HepG2 (cell line): ENCODE results near the gene MAP2K1. TPM values are rescaled to one million over a fixed set of nuclear protein-coding genes. Genes with fewer than 3 reads are reported as not detected.

Source experiments
- ATAC-seq: fragments of 200-7000 bp; cut with Tn5 transposase; 3 replicates; pipeline ENCODE4 v1.9.1; 2020; ENCODE audit warnings: mild to moderate bottlenecking, moderate library complexity
- BruUV-seq: library from RNA; stranded (reverse); fragments of 400-500 nt; replicated peaks from 2 replicates; lab custom pipeline; 2021; lab: Mats Ljungman, UMichigan
- CTCF ChIA-PET: fragments of 300-600 bp; formaldehyde crosslinking; extraction: SDS; loops from one replicate; lab custom pipeline; 2021; ENCODE audit warnings: low total read pairs, inconsistent platforms, low intra/inter-chr PET ratio; lab: Yijun Ruan, JAX
- POLR2A ChIA-PET: fragments of 350-600 bp; sonication (Branson Sonifier 250); formaldehyde crosslinking; loops from one replicate; lab custom pipeline; 2020; ENCODE audit warnings: antibody characterized with exemption, inconsistent platforms; lab: Yijun Ruan, JAX
- DNase-seq: peaks from one replicate; pipeline ENCODE4 v3.0.0-alpha.2; 2015; ENCODE audit warnings: low spot score
- FAIRE-seq: peaks from 3 replicates; lab custom pipeline; 2011; peaks lifted over from hg19 to GRCh38; lab: Jason Lieb, UNC
- H2AFZ ChIP-seq: one replicate; pipeline ENCODE4 v1.6.1; 2011; ENCODE audit warnings: low read length, inconsistent platforms
- H3K27ac ChIP-seq: fragments of 300-600 bp; 3 replicates; pipeline ENCODE4 v1.8.0; 2011; ENCODE audit warnings: mixed run types, mild to moderate bottlenecking, mixed read lengths, low read length, inconsistent platforms; ENCODE audit not compliant: insufficient read depth; ENCODE audit errors: extremely low read length
- H3K27me3 ChIP-seq, 2 experiments: fragments of 200-600 bp in 1 of 2; 2 replicates in 1 of 2; 3 replicates in 1 of 2; pipeline versions ENCODE4 v1.6.0 to v1.8.0; 2011; ENCODE audit warnings: low read length in 2 of 2, mild to moderate bottlenecking in 2 of 2, moderate library complexity in 2 of 2, inconsistent platforms in 1 of 2; ENCODE audit not compliant: insufficient read depth in 2 of 2, control insufficient read depth in 1 of 2
- H3K36me3 ChIP-seq, 2 experiments: fragments of 200-600 bp in 1 of 2; replicated peaks in 1 of 2; 2 replicates in 1 of 2; 3 replicates in 1 of 2; pipeline versions ENCODE4 v1.5.1 to v1.8.0; 2011; ENCODE audit warnings: low read length in 2 of 2, inconsistent platforms in 1 of 2; ENCODE audit not compliant: insufficient read depth in 2 of 2, control insufficient read depth in 1 of 2
- H3K4me1 ChIP-seq: 2 replicates; pipeline ENCODE4 v1.5.1; 2012; ENCODE audit warnings: low read length, inconsistent platforms; ENCODE audit not compliant: insufficient read depth
- H3K4me2 ChIP-seq: 2 replicates; pipeline ENCODE4 v1.6.0; 2011; ENCODE audit warnings: low read depth, low read length, inconsistent platforms
- H3K4me3 ChIP-seq, 3 experiments: fragments of 200-600 bp in 1 of 3; sonication (generic), shearing (Covaris generic) in 1 of 3; replicated peaks in 1 of 3; 2 replicates each; pipeline ENCODE4 v1.5.1; 2011 to 2016; ENCODE audit warnings: low read length in 3 of 3, inconsistent platforms in 2 of 3, low read depth in 2 of 3, mild to moderate bottlenecking in 2 of 3, control low read depth in 1 of 3, mixed read lengths in 1 of 3; ENCODE audit not compliant: insufficient read depth in 1 of 3
- H3K79me2 ChIP-seq: one replicate; pipeline ENCODE4 v1.6.1; 2011; ENCODE audit warnings: low read length, inconsistent platforms; ENCODE audit not compliant: insufficient read depth
- H3K9ac ChIP-seq: 2 replicates; pipeline ENCODE4 v1.6.0; 2011; ENCODE audit warnings: mild to moderate bottlenecking, low read depth, low read length, inconsistent platforms; ENCODE audit not compliant: insufficient read depth
- H3K9me3 ChIP-seq: 2 replicates; pipeline ENCODE4 v1.5.1; 2012; ENCODE audit warnings: mild to moderate bottlenecking, low read length
- H4K20me1 ChIP-seq: 2 replicates; pipeline ENCODE4 v1.6.0; 2011; ENCODE audit warnings: inconsistent platforms, mild to moderate bottlenecking, low read length, moderate library complexity; ENCODE audit not compliant: insufficient read depth
- CHD2 ChIP-seq: IDR thresholded peaks from 2 replicates; pipeline ENCODE4 v1.6.1; 2011; ENCODE audit warnings: low read depth, low read length, improper control_type of control experiment
- EHMT2 ChIP-seq: fragments of 200-600 bp; sonication (generic); IDR thresholded peaks from 2 replicates; pipeline ENCODE4 v1.7.0; 2017; ENCODE audit warnings: antibody characterized with exemption, low read depth, low read length, borderline replicate concordance
- ISX ChIP-seq: sonication (generic); formaldehyde crosslinking; conservative IDR thresholded peaks from 2 replicates; pipeline ENCODE4 v1.5.0; 2020; ENCODE audit warnings: missing genetic modification reagents
- JARID2 ChIP-seq: sonication (generic); formaldehyde crosslinking; IDR thresholded peaks from 2 replicates; pipeline ENCODE4 v1.8.1; 2023; ENCODE audit warnings: missing genetic modification reagents, inconsistent platforms; ENCODE audit not compliant: insufficient replicate concordance
- NCOA1 ChIP-seq: sonication (generic); formaldehyde crosslinking; IDR thresholded peaks from 2 replicates; pipeline ENCODE4 v1.9.0; 2021; ENCODE audit warnings: missing genetic modification reagents
- NFATC3 ChIP-seq: sonication (generic); formaldehyde crosslinking; IDR thresholded peaks from 2 replicates; pipeline ENCODE4 v1.5.1; 2020; ENCODE audit warnings: mild to moderate bottlenecking, missing genetic modification reagents
- SCMH1 ChIP-seq: sonication (generic); formaldehyde crosslinking; IDR thresholded peaks from 2 replicates; pipeline ENCODE4 v1.9.0; 2021; ENCODE audit warnings: missing genetic modification reagents, mild to moderate bottlenecking, borderline replicate concordance
- SRY ChIP-seq: sonication (generic); formaldehyde crosslinking; IDR thresholded peaks from 2 replicates; pipeline ENCODE4 v1.8.0; 2022; ENCODE audit warnings: mild to moderate bottlenecking, missing genetic modification reagents
- TFE3 ChIP-seq: IDR thresholded peaks from 2 replicates; pipeline ENCODE4 v1.6.1; 2016
- ZBTB20 ChIP-seq: sonication (generic); formaldehyde crosslinking; IDR thresholded peaks from 2 replicates; pipeline ENCODE4 v1.8.1; 2023; ENCODE audit warnings: missing genetic modification reagents, low read depth, mild to moderate bottlenecking, borderline replicate concordance
- ZNF17 ChIP-seq: sonication (generic); formaldehyde crosslinking; IDR thresholded peaks from 2 replicates; pipeline ENCODE4 v1.5.0; 2020; ENCODE audit warnings: mild to moderate bottlenecking, missing genetic modification reagents
- ZNF20 ChIP-seq: sonication (generic); formaldehyde crosslinking; IDR thresholded peaks from 2 replicates; pipeline ENCODE4 v1.4.0; 2020; ENCODE audit warnings: mild to moderate bottlenecking, moderate library complexity, missing genetic modification reagents
- ZNF337 ChIP-seq: sonication (generic); formaldehyde crosslinking; IDR thresholded peaks from 2 replicates; pipeline ENCODE4 v1.5.1; 2020; ENCODE audit warnings: missing genetic modification reagents, low read depth, mild to moderate bottlenecking, borderline replicate concordance
- ZNF350 ChIP-seq: sonication (generic); formaldehyde crosslinking; IDR thresholded peaks from 2 replicates; pipeline ENCODE4 v1.4.0; 2020; ENCODE audit warnings: mild to moderate bottlenecking, low read depth, missing genetic modification reagents, borderline replicate concordance
- ZNF572 ChIP-seq: sonication (generic); formaldehyde crosslinking; IDR thresholded peaks from 2 replicates; pipeline ENCODE4 v1.5.1; 2020; ENCODE audit warnings: mild to moderate bottlenecking, missing genetic modification reagents
- ZNF660 ChIP-seq: sonication (generic); formaldehyde crosslinking; IDR thresholded peaks from 2 replicates; pipeline ENCODE4 v1.5.1; 2020; ENCODE audit warnings: mild to moderate bottlenecking, low read depth, missing genetic modification reagents, borderline replicate concordance
- WGBS: methylation state at CpG from one replicate; pipeline ENCODE4 v1.1.6; 2017; ENCODE audit warnings: low lambda C conversion rate; 5-methylcytosine and 5-hydroxymethylcytosine counted together
- in situ Hi-C: cut with HindIII; loops from 2 replicates; pipeline ENCODE4 v1.10.0; 2017; ENCODE audit warnings: low pct_unique_long_range_greater_than_20kb; ENCODE audit not compliant: extremely low pct_ligation_motif_present
- intact Hi-C: fragments of 100-400 bp; cut with micrococcal nuclease; formaldehyde crosslinking; loops from one replicate; pipeline ENCODE4 v1.10.0; 2022; ENCODE audit not compliant: unreplicated experiment
- polyA plus RNA-seq, 8 experiments: library from polyadenylated mRNA; depleted of rRNA in 3 of 8; stranded (reverse) in 7 of 8; unstranded in 1 of 8; fragments of >200 nt; fragmentation: Illumina TruSeq in 4 of 8; extraction: Trizol in 4 of 8; gene quantifications; 2 replicates each; pipeline versions ENCODE4 v1.2.1 to v1.2.3, GENCODE V29; 2011 to 2016; ENCODE audit warnings: low read depth in 4 of 8, missing spikeins in 1 of 8, mixed read lengths in 1 of 8; ENCODE audit not compliant: insufficient read depth in 1 of 8
- total RNA-seq, 5 experiments: library from RNA; depleted of rRNA; stranded (reverse); fragments of >200 nt; fragmentation: Illumina TruSeq; extraction: Trizol; gene quantifications; 2 replicates each; pipeline ENCODE4 v1.2.3, GENCODE V29; 2016; ENCODE audit warnings: low read depth in 1 of 5

The MAP2K1 gene
- total and polyA plus RNA-seq, 2 of the 13 experiments (the other 11 are each of a cell fraction or from before 2014, with no cell fraction given): 24.1 to 49.2 TPM

DNA sequence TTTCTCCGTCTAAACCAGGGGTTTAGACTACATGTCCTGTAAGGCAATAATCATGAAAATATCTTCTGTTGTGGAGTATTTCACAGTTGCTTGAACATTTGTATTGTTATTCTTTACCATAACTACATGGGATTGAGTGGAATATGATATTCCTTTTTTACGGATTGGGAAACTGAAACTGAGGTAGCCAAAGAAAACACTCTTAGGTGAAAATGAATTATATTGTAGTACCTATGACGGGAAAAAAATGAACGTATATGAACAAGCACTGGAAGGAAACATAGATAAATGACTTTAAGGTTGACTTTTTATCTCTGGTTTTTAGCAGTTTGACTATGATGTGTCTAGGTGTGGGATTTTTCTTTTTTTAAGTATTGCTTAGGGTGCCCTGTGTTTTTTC is 35.6 kb downstream of the MAP2K1 start:
- POLR2A ChIA-PET: no interaction called here
- TF ChIP-seq JARID2 (CRISPR knock-in tag) (no peak), ISX (CRISPR knock-in tag) (no peak), ZNF350 (CRISPR knock-in tag) (no peak), EHMT2 (no peak), NFATC3 (CRISPR knock-in tag) (no peak), ZNF660 (CRISPR knock-in tag) (no peak), SRY (CRISPR knock-in tag) (no peak), ZNF17 (no peak), ZNF20 (no peak), NCOA1 (CRISPR knock-in tag) (no peak), TFE3 (no peak), CHD2 (no peak), SCMH1 (CRISPR knock-in tag) (no peak), ZNF572 (CRISPR knock-in tag) (no peak), ZBTB20 (CRISPR knock-in tag) (no peak), ZNF337 (CRISPR knock-in tag) (no peak)
- TF ChIP-seq, all 625 proteins: peak for 0
- Histone ChIP-seq H3K4me1 (no peaks in the 10 kb centered on the region; the same call in 1 of the 2 replicates), H3K27me3 (no peaks in the 10 kb centered on the region), H3K27ac (no peak overlapping the region), H3K36me3 (no peaks in the 10 kb centered on the region), H3K4me2 (no peak overlapping the region), H2AFZ (no peak overlapping the region), H3K4me3 (no peak overlapping the region), H4K20me1 (no peaks in the 10 kb centered on the region; the same call in 1 of the 2 replicates), H3K9me3 (no peaks in the 10 kb centered on the region), H3K9ac (no peak overlapping the region), H3K79me2 (peaks cover 49% of the 10 kb centered on the region)
- CTCF ChIA-PET: no interaction called here
- in situ Hi-C loops (no loop called here), intact Hi-C loops (no loop called here)
- FAIRE-seq (no peak), ATAC-seq (no peak), DNase-seq (no peak)
- 96% methylated on average over 4 of the region's 4 CpGs for WGBS
- BruUV-seq: no TSS peak
